Neural cell (in vitro differentiated cells): ENCODE results near the gene MCL1. TPM values are rescaled to one million over a fixed set of nuclear protein-coding genes. Genes with fewer than 3 reads are reported as not detected.

Experiments used
- H2AFZ ChIP-seq: fragments of 200-600, 300-800 bp; sonication (generic), shearing (Covaris generic); 2 replicates; pipeline ENCODE4 v1.6.0; 2014; ENCODE audit warnings: low read depth, mild to moderate bottlenecking, antibody characterized with exemption, low read length, moderate library complexity
- H3F3A ChIP-seq: fragments of 200-600 bp; shearing (Covaris generic); 2 replicates; pipeline ENCODE4 v1.6.1; 2016; ENCODE audit warnings: mild to moderate bottlenecking, moderate library complexity, mixed read lengths, antibody characterized with exemption, low read length; ENCODE audit not compliant: insufficient read depth, poor library complexity, severe bottlenecking
- H3K27ac ChIP-seq: fragments of 200-600, 300-800 bp; sonication (generic), shearing (Covaris generic); 2 replicates; pipeline ENCODE4 v1.5.1; 2014; ENCODE audit warnings: mild to moderate bottlenecking, low read length, moderate library complexity
- H3K27me3 ChIP-seq: fragments of 300-800, 200-600 bp; sonication (generic), shearing (Covaris generic); 2 replicates; pipeline ENCODE4 v1.6.0; 2014; ENCODE audit warnings: mild to moderate bottlenecking, low read depth, low read length, moderate library complexity; ENCODE audit not compliant: insufficient read depth
- H3K36me3 ChIP-seq: fragments of 300-800, 200-600 bp; sonication (generic), shearing (Covaris generic); 2 replicates; pipeline ENCODE4 v1.5.1; 2014; ENCODE audit warnings: mild to moderate bottlenecking, antibody characterized with exemption, low read length, moderate library complexity; ENCODE audit not compliant: insufficient read depth
- H3K4me2 ChIP-seq: fragments of 300-800, 200-600 bp; sonication (generic), shearing (Covaris generic); 2 replicates; pipeline ENCODE4 v1.6.0; 2014; ENCODE audit warnings: mild to moderate bottlenecking, low read length
- H3K4me3 ChIP-seq: fragments of 300-800, 200-600 bp; sonication (generic), shearing (Covaris generic); 2 replicates; pipeline ENCODE4 v1.5.1; 2014; ENCODE audit warnings: mild to moderate bottlenecking, low read length, moderate library complexity
- H3K79me2 ChIP-seq: fragments of 200-600 bp; shearing (Covaris generic); replicated peaks from 2 replicates; pipeline ENCODE4 v1.6.0; 2014; ENCODE audit warnings: mild to moderate bottlenecking, low read length, moderate library complexity; ENCODE audit not compliant: insufficient read depth
- H3K9ac ChIP-seq: fragments of 300-800, 200-600 bp; sonication (generic), shearing (Covaris generic); 2 replicates; pipeline ENCODE4 v1.6.1; 2016; ENCODE audit warnings: mild to moderate bottlenecking, low read length, mixed read lengths
- H3K9me2 ChIP-seq: fragments of 200-600 bp; shearing (Covaris generic); 2 replicates; pipeline ENCODE4 v1.6.1; 2016; ENCODE audit warnings: mild to moderate bottlenecking, low read length, mixed read lengths; ENCODE audit not compliant: insufficient read depth
- H3K9me3 ChIP-seq: fragments of 200-600, 300-800 bp; sonication (generic), shearing (Covaris generic); 2 replicates; pipeline ENCODE4 v1.6.1; 2016; ENCODE audit warnings: mild to moderate bottlenecking, mixed run types, low read length, moderate library complexity, mixed read lengths
- H4K20me1 ChIP-seq: fragments of 200-600 bp; shearing (Covaris generic); 2 replicates; pipeline ENCODE4 v1.6.1; 2016; ENCODE audit warnings: mild to moderate bottlenecking, mixed run types; ENCODE audit not compliant: insufficient read depth
- EP300 ChIP-seq: fragments of 450-650 bp; conservative IDR thresholded peaks from 2 replicates; pipeline ENCODE4 v1.6.1; 2014; ENCODE audit warnings: antibody characterized with exemption, mild to moderate bottlenecking, moderate library complexity; ENCODE audit not compliant: poor library complexity, severe bottlenecking
- EZH2 ChIP-seq: fragments of 200-600, 300-800 bp; shearing (Covaris generic), sonication (generic); IDR thresholded peaks from 2 replicates; pipeline ENCODE4 v1.6.1; 2014; ENCODE audit warnings: antibody characterized with exemption, low read length, borderline replicate concordance, mild to moderate bottlenecking; ENCODE audit not compliant: insufficient read depth, poor library complexity, severe bottlenecking
- MXI1 ChIP-seq: fragments of 450-650 bp; conservative IDR thresholded peaks from 2 replicates; pipeline ENCODE4 v1.6.1; 2014; ENCODE audit warnings: antibody characterized with exemption, mild to moderate bottlenecking; ENCODE audit not compliant: poor library complexity, severe bottlenecking
- POLR2AphosphoS5 ChIP-seq: IDR thresholded peaks from 2 replicates; pipeline ENCODE4 v1.6.1; 2012
- RAD21 ChIP-seq: fragments of 450-650 bp; conservative IDR thresholded peaks from 2 replicates; pipeline ENCODE4 v1.6.1; 2014; ENCODE audit warnings: antibody characterized with exemption, mild to moderate bottlenecking, moderate library complexity
- SMC3 ChIP-seq: fragments of 450-650 bp; conservative IDR thresholded peaks from 2 replicates; pipeline ENCODE4 v1.6.1; 2014; ENCODE audit warnings: antibody characterized with exemption, mild to moderate bottlenecking, moderate library complexity; ENCODE audit not compliant: poor library complexity
- TAF1 ChIP-seq: IDR thresholded peaks from 2 replicates; pipeline ENCODE4 v1.6.1; 2012; ENCODE audit warnings: low read depth
- polyA plus RNA-seq: library from polyadenylated mRNA; depleted of rRNA; stranded (reverse); fragments of >200 nt; gene quantifications from 2 replicates; pipeline ENCODE4 v1.2.3, GENCODE V29; 2014
- TF ChIP-seq, protein P1 (sequence below): IDR thresholded peaks from 2 replicates; pipeline ENCODE4 v1.6.1; 2012; ENCODE audit warnings: borderline replicate concordance
- TF ChIP-seq, protein P2 (sequence below): fragments of 450-650 bp; IDR thresholded peaks from 2 replicates; pipeline ENCODE4 v1.5.1; 2014; ENCODE audit warnings: antibody characterized with exemption, mild to moderate bottlenecking, moderate library complexity; ENCODE audit not compliant: poor library complexity, severe bottlenecking

MCL1 gene
- polyA plus RNA-seq, 1 donor from 2014 or later = 171 TPM

DNA sequence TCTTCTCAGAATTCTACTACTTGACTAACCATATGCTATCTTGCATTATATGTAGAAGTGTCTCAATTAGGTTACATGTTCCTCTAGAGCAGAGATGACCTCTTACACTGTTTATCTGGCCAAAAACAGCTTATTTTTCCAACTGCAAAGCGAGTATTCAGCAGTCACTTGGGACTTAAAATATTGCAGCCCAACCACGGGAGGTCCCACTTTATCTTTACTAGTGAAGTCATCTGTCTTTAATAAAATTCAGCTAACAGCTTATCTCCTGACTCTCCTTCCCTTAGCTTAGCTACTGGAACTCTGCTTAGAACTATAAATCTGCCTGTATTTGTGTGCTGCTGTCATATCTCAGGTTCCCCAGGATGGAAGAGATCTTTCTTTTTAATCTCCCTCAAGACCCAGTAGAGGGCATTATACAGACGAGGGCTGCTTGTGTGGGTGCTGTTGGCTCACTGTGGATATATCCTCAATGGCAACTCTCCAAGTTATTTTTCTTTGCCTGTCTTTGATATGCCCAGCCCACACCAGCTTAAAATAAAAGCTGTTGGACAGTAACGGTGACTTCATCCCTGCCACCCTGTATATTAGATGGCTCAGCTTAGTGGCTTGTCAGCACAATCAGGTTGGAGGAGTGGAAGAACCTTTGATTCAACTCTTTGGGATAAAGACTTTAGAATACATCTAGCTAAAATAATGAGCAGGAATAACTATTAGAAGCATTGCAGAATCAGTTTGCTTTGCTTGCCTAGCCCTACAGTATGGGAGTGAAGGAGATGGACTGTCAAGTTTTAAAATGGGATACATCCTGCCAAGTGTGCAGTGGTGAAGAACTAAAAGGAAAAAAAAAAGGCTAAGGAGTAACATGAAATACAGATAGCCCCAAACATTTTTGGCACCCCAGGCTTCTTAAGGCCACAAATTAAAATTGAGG lies 40.4 kb upstream of the MCL1 start:
- H3K27ac ChIP-seq = no peak overlapping the region
- no peak overlapping the region for H3K4me2 ChIP-seq
- TF ChIP-seq SMC3 (no peak), EP300 (no peak), MXI1 (no peak), TAF1 (no peak), RAD21 (no peak), POLR2AphosphoS5 (no peak), EZH2 (no peak)
- TF ChIP-seq, protein P1, sequence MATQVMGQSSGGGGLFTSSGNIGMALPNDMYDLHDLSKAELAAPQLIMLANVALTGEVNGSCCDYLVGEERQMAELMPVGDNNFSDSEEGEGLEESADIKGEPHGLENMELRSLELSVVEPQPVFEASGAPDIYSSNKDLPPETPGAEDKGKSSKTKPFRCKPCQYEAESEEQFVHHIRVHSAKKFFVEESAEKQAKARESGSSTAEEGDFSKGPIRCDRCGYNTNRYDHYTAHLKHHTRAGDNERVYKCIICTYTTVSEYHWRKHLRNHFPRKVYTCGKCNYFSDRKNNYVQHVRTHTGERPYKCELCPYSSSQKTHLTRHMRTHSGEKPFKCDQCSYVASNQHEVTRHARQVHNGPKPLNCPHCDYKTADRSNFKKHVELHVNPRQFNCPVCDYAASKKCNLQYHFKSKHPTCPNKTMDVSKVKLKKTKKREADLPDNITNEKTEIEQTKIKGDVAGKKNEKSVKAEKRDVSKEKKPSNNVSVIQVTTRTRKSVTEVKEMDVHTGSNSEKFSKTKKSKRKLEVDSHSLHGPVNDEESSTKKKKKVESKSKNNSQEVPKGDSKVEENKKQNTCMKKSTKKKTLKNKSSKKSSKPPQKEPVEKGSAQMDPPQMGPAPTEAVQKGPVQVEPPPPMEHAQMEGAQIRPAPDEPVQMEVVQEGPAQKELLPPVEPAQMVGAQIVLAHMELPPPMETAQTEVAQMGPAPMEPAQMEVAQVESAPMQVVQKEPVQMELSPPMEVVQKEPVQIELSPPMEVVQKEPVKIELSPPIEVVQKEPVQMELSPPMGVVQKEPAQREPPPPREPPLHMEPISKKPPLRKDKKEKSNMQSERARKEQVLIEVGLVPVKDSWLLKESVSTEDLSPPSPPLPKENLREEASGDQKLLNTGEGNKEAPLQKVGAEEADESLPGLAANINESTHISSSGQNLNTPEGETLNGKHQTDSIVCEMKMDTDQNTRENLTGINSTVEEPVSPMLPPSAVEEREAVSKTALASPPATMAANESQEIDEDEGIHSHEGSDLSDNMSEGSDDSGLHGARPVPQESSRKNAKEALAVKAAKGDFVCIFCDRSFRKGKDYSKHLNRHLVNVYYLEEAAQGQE = no peak
- TF ChIP-seq, protein P2, sequence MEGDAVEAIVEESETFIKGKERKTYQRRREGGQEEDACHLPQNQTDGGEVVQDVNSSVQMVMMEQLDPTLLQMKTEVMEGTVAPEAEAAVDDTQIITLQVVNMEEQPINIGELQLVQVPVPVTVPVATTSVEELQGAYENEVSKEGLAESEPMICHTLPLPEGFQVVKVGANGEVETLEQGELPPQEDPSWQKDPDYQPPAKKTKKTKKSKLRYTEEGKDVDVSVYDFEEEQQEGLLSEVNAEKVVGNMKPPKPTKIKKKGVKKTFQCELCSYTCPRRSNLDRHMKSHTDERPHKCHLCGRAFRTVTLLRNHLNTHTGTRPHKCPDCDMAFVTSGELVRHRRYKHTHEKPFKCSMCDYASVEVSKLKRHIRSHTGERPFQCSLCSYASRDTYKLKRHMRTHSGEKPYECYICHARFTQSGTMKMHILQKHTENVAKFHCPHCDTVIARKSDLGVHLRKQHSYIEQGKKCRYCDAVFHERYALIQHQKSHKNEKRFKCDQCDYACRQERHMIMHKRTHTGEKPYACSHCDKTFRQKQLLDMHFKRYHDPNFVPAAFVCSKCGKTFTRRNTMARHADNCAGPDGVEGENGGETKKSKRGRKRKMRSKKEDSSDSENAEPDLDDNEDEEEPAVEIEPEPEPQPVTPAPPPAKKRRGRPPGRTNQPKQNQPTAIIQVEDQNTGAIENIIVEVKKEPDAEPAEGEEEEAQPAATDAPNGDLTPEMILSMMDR = no peak

DNA sequence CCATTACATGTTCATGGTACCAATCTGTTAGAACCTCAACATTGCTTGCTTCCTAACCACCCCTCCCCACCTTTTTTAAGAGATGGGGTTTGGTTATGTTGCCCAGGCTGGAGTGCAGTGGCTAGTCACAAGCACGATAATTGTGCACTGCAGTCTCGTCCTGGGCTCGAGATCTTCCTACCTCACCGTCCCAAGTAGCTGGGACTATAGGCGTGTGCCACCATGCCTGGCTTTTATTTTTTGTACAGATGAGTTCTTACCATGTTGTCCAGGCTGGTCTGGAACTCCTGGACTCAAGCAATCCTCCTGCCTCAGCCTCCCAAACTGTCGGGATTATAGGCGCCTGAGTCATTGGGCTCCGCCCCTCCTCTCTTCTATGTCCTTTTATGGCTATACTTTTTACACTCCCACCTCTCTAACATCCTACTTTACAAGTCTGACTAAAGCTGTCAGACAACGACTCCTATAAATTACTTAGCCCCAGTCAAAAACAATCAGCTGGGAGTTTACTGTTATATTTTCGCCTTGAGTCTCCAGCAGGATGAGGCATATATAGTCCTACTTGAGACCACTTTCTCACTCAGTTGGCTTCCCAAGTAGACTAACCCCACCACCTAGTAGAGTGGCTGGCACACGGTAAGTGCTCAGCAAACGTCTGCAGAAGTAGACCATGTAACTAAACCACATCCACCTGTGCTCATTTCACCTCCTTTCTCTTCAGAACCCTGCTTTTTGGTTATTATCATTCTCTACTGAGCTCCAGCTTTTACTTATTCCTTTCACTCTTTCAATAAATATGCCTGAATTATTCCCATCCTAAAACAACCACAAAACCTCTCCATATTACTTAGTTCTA lies 36.2 kb upstream of the MCL1 start:
- Histone ChIP-seq H3K27ac (no peak overlapping the region), H4K20me1 (no peaks in the 10 kb centered on the region), H3K9me2 (no peaks in the 10 kb centered on the region), H3K27me3 (no peaks in the 10 kb centered on the region), H3K4me3 (no peak overlapping the region), H3K4me2 (no peak overlapping the region), H3K79me2 (no peaks in the 10 kb centered on the region), H3K36me3 (peaks cover 10% of the 10 kb centered on the region), H3K9me3 (no peaks in the 10 kb centered on the region), H3K9ac (no peak overlapping the region), H3F3A (no peaks in the 10 kb centered on the region), H2AFZ (no peak overlapping the region)
- TF ChIP-seq EZH2 = no peak

More for the DNA sequence above, 40.4 kb upstream of the MCL1 start:
- Histone ChIP-seq H3K4me3 (no peak overlapping the region), H3K9me3 (no peaks in the 10 kb centered on the region), H4K20me1 (no peaks in the 10 kb centered on the region), H3K27me3 (no peaks in the 10 kb centered on the region), H2AFZ (no peak overlapping the region), H3K9me2 (no peaks in the 10 kb centered on the region), H3K79me2 (no peaks in the 10 kb centered on the region), H3K9ac (no peak overlapping the region), H3F3A (no peaks in the 10 kb centered on the region), H3K36me3 (peaks cover 10% of the 10 kb centered on the region)
